Activated T-cell treated with anti-CD3 and anti-CD28 coated beads, Interleukin-2, amount 50 U/mL, for 4 hours (primary cell): ENCODE results near the gene AFF4. TPM values are rescaled to one million over a fixed set of nuclear protein-coding genes. Genes with fewer than 3 reads are reported as not detected.

Experiments used
- ATAC-seq, 2 donors: fragments of 200-7000 bp; cut with Tn5 transposase; one replicate each; pipeline ENCODE4 v1.10.0; 2021
- DNase-seq: peaks from one replicate; pipeline ENCODE4 v3.0.0-alpha.2; 2020
- H3K27me3 Mint-ChIP-seq: one replicate; pipeline ENCODE4 v1.8.0; 2021; ENCODE audit warnings: low read depth, mixed read lengths
- H3K36me3 Mint-ChIP-seq: one replicate; pipeline ENCODE4 v1.8.0; 2022; ENCODE audit warnings: mixed read lengths; ENCODE audit not compliant: insufficient read depth
- H3K4me1 Mint-ChIP-seq: one replicate; pipeline ENCODE4 v1.8.0; 2021; ENCODE audit warnings: low read depth, mixed read lengths
- H3K4me3 Mint-ChIP-seq: one replicate; pipeline ENCODE4 v1.8.0; 2021; ENCODE audit warnings: mild to moderate bottlenecking, moderate library complexity, mixed read lengths
- H3K9me3 Mint-ChIP-seq: one replicate; pipeline ENCODE4 v1.8.0; 2021; ENCODE audit warnings: mixed read lengths
- total RNA-seq, 3 donors: library from RNA; stranded (reverse); gene quantifications; one replicate each; pipeline ENCODE4 v1.2.1, GENCODE V29; 2021

Gene AFF4
- total RNA-seq, 3 donors from 2014 or later: 27.5 to 31.7 (median 30.4) TPM

- DNase-seq (no peak), ATAC-seq (no peak)
- H3K4me3 Mint-ChIP-seq: no peak overlapping the region
- H3K9me3 Mint-ChIP-seq: no peaks in the 10 kb centered on the region
- peaks cover 32% of the 10 kb centered on the region for H3K4me1 Mint-ChIP-seq
- H3K36me3 Mint-ChIP-seq: peaks cover 14% of the 10 kb centered on the region
- H3K27me3 Mint-ChIP-seq: no peaks in the 10 kb centered on the region
These were observed 22.1 kb downstream of the AFF4 start for GRCh38 chr5:132941331-132941730.

GRCh38 chr5:132928062-132928407 lies 35.4 kb downstream of the AFF4 start:
- no peaks in the 10 kb centered on the region for H3K9me3 Mint-ChIP-seq
- no peak overlapping the region for H3K4me3 Mint-ChIP-seq
- ATAC-seq (no peak), DNase-seq (no peak)
- H3K4me1 Mint-ChIP-seq: peaks cover 12% of the 10 kb centered on the region
- H3K36me3 Mint-ChIP-seq: peaks cover 39% of the 10 kb centered on the region
- no peaks in the 10 kb centered on the region for H3K27me3 Mint-ChIP-seq

GRCh38 chr5:132927355-132928061 lies 35.9 kb downstream of the AFF4 start:
- DNase-seq (no peak), ATAC-seq (no peak)
- H3K27me3 Mint-ChIP-seq: no peaks in the 10 kb centered on the region
- H3K4me1 Mint-ChIP-seq: peaks cover 12% of the 10 kb centered on the region
- no peaks in the 10 kb centered on the region for H3K9me3 Mint-ChIP-seq
- H3K4me3 Mint-ChIP-seq: no peak overlapping the region
- peaks cover 35% of the 10 kb centered on the region for H3K36me3 Mint-ChIP-seq

GRCh38 chr5:132926437-132926836 lies 37.0 kb downstream of the AFF4 start:
- Mint-ChIP-seq H3K36me3 (peaks cover 39% of the 10 kb centered on the region), H3K4me1 (peaks cover 12% of the 10 kb centered on the region), H3K4me3 (no peak overlapping the region), H3K9me3 (no peaks in the 10 kb centered on the region), H3K27me3 (no peaks in the 10 kb centered on the region)
- DNase-seq (no peak), ATAC-seq (no peak)

GRCh38 chr5:132916086-132916485 lies 47.3 kb downstream of the AFF4 start:
- H3K27me3 Mint-ChIP-seq: no peaks in the 10 kb centered on the region
- no peak overlapping the region for H3K4me3 Mint-ChIP-seq
- no peaks in the 10 kb centered on the region for H3K9me3 Mint-ChIP-seq
- peaks cover 6% of the 10 kb centered on the region for H3K4me1 Mint-ChIP-seq
- H3K36me3 Mint-ChIP-seq: peaks cover 18% of the 10 kb centered on the region
- no peak for DNase-seq
- ATAC-seq: no peak

- H3K4me1 Mint-ChIP-seq: peaks cover 7% of the 10 kb centered on the region
- no peak overlapping the region for H3K4me3 Mint-ChIP-seq
- no peaks in the 10 kb centered on the region for H3K27me3 Mint-ChIP-seq
- DNase-seq: no peak
- no peak for ATAC-seq
- H3K36me3 Mint-ChIP-seq: peaks cover 20% of the 10 kb centered on the region
- no peaks in the 10 kb centered on the region for H3K9me3 Mint-ChIP-seq
These were observed 47.8 kb downstream of the AFF4 start for GRCh38 chr5:132915681-132916080.

- Mint-ChIP-seq H3K4me1 (peaks cover 11% of the 10 kb centered on the region), H3K27me3 (no peaks in the 10 kb centered on the region), H3K4me3 (no peak overlapping the region), H3K36me3 (peaks cover 16% of the 10 kb centered on the region), H3K9me3 (no peaks in the 10 kb centered on the region)
- DNase-seq: no peak
- ATAC-seq: no peak
These were observed 53.7 kb downstream of the AFF4 start for GRCh38 chr5:132909702-132910101.

GRCh38 chr5:132907161-132907560 lies 56.3 kb downstream of the AFF4 start:
- Mint-ChIP-seq H3K36me3 (peaks cover 21% of the 10 kb centered on the region), H3K9me3 (no peaks in the 10 kb centered on the region), H3K27me3 (no peaks in the 10 kb centered on the region), H3K4me3 (no peak overlapping the region), H3K4me1 (peaks cover 9% of the 10 kb centered on the region)
- no peak for DNase-seq
- no peak for ATAC-seq

GRCh38 chr5:132905938-132906337 lies 57.5 kb downstream of the AFF4 start:
- DNase-seq: no peak
- Mint-ChIP-seq H3K36me3 (peaks cover 16% of the 10 kb centered on the region), H3K4me3 (no peak overlapping the region), H3K9me3 (no peaks in the 10 kb centered on the region), H3K27me3 (no peaks in the 10 kb centered on the region), H3K4me1 (peaks cover 7% of the 10 kb centered on the region)
- ATAC-seq: no peak

- peaks cover 27% of the 10 kb centered on the region for H3K36me3 Mint-ChIP-seq
- H3K27me3 Mint-ChIP-seq: no peaks in the 10 kb centered on the region
- H3K9me3 Mint-ChIP-seq: no peaks in the 10 kb centered on the region
- H3K4me1 Mint-ChIP-seq: peaks cover 2% of the 10 kb centered on the region
- no peak overlapping the region for H3K4me3 Mint-ChIP-seq
- ATAC-seq (no peak), DNase-seq (no peak)
These were observed 61.7 kb downstream of the AFF4 start for GRCh38 chr5:132901730-132902129.

GRCh38 chr5:132901036-132901435 lies 62.4 kb downstream of the AFF4 start:
- Mint-ChIP-seq H3K36me3 (peaks cover 34% of the 10 kb centered on the region), H3K4me3 (no peak overlapping the region)
- no peak for DNase-seq

GRCh38 chr5:132898094-132898493 lies 65.3 kb downstream of the AFF4 start:
- Mint-ChIP-seq H3K4me1 (no peaks in the 10 kb centered on the region), H3K27me3 (no peaks in the 10 kb centered on the region), H3K36me3 (peaks cover 43% of the 10 kb centered on the region), H3K9me3 (no peaks in the 10 kb centered on the region), H3K4me3 (no peak overlapping the region)
- ATAC-seq (no peak), DNase-seq (no peak)

More at GRCh38 chr5:132901036-132901435, 62.4 kb downstream of the AFF4 start:
- peaks cover 2% of the 10 kb centered on the region for H3K4me1 Mint-ChIP-seq
- H3K9me3 Mint-ChIP-seq: no peaks in the 10 kb centered on the region
- H3K27me3 Mint-ChIP-seq: no peaks in the 10 kb centered on the region
- ATAC-seq: no peak

GRCh38 chr5:132896685-132897084 lies 66.7 kb downstream of the AFF4 start:
- Mint-ChIP-seq H3K9me3 (no peaks in the 10 kb centered on the region), H3K4me1 (no peaks in the 10 kb centered on the region), H3K36me3 (peaks cover 42% of the 10 kb centered on the region), H3K27me3 (no peaks in the 10 kb centered on the region), H3K4me3 (no peak overlapping the region)
- DNase-seq: no peak
- ATAC-seq: no peak

- no peak for DNase-seq
These were observed 67.6 kb downstream of the AFF4 start for GRCh38 chr5:132895719-132896305.

GRCh38 chr5:132890817-132891216 lies 72.6 kb downstream of the AFF4 start:
- H3K4me3 Mint-ChIP-seq: no peak overlapping the region
- H3K36me3 Mint-ChIP-seq: peaks cover 29% of the 10 kb centered on the region
- ATAC-seq: no peak
- no peak for DNase-seq
- no peaks in the 10 kb centered on the region for H3K9me3 Mint-ChIP-seq
- H3K4me1 Mint-ChIP-seq: no peaks in the 10 kb centered on the region
- H3K27me3 Mint-ChIP-seq: no peaks in the 10 kb centered on the region

More at GRCh38 chr5:132895719-132896305, 67.6 kb downstream of the AFF4 start:
- Mint-ChIP-seq H3K4me1 (no peaks in the 10 kb centered on the region), H3K36me3 (peaks cover 39% of the 10 kb centered on the region), H3K9me3 (no peaks in the 10 kb centered on the region), H3K27me3 (no peaks in the 10 kb centered on the region), H3K4me3 (no peak overlapping the region)
- no peak for ATAC-seq
